ENCODE data around the gene ALG3. TPM values are rescaled to one million over a fixed set of nuclear protein-coding genes. Genes with fewer than 3 reads are reported as not detected.
A peak's percentile ranks its signal among the peaks of the same experiment; 100 is the strongest.

Gene ALG3
- total and polyA plus RNA-seq, 8 donors = 14.1 to 26.5 (median 22.9) TPM

- ATAC-seq (no peak), DNase-seq (peak in 1 of 6 donors; percentile 15), FAIRE-seq (no peak)
- Histone ChIP-seq H3K4me1 (peaks cover 0 to 3% (median 2%) of the 10 kb centered on the region in 3 donors), H3K27me3 (no peaks in the 10 kb centered on the region), H3K4me3 (no peak overlapping the region), H3K27ac (no peak overlapping the region), H3K36me3 (no peaks in the 10 kb centered on the region), H3K9me3 (no peaks in the 10 kb centered on the region)
- intact Hi-C loops (cut with DNase I) = no loop called here
- TF ChIP-seq, protein P1, sequence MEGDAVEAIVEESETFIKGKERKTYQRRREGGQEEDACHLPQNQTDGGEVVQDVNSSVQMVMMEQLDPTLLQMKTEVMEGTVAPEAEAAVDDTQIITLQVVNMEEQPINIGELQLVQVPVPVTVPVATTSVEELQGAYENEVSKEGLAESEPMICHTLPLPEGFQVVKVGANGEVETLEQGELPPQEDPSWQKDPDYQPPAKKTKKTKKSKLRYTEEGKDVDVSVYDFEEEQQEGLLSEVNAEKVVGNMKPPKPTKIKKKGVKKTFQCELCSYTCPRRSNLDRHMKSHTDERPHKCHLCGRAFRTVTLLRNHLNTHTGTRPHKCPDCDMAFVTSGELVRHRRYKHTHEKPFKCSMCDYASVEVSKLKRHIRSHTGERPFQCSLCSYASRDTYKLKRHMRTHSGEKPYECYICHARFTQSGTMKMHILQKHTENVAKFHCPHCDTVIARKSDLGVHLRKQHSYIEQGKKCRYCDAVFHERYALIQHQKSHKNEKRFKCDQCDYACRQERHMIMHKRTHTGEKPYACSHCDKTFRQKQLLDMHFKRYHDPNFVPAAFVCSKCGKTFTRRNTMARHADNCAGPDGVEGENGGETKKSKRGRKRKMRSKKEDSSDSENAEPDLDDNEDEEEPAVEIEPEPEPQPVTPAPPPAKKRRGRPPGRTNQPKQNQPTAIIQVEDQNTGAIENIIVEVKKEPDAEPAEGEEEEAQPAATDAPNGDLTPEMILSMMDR (IDR thresholded peaks at IDR 0.05) = no peak
- 93 to 94% methylated on average over 3 of the region's 3 CpGs for WGBS, 2 donors
Measured at GRCh38 chr3:184255291-184256039, 6.7 kb upstream of the ALG3 start.

DNA sequence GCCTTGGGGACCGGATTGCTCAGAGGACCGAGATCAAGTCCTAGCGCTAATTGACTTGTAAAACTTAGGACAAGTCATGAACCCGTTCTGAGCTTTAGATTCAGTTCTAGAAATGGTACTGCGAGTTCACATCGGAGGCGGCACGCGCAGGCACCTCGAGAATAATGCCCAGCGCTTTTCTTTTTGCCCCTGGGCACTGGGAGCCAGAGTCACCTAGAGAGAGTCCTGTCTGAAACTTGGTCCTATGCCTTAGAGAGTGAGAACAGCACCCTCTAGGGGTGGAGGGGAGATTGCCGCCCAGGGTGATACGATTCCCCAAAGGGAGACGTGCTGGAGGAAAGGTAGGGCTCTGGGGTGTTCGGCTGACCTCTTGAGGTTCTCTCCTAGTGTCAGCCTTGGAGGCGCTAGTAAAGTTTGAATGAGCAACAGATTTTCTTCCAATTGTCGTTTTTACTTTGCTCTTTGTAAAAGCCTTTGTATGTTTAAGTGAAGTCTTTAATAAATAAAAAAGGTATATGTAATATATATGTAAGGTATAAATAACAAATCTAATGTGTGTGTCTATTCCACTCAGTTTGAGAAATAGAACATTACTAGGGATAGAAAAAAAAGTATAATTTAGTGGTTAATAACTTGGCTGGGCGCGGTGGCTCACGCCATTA, 1.5 kb upstream of the ALG3 start:
- ATAC-seq (peak; percentile 71 to 90 (median 79)), DNase-seq (peak; percentile 84 to 92 (median 91)), FAIRE-seq (no peak)
- H3K27me3 ChIP-seq = no peaks in the 10 kb centered on the region
- intact Hi-C loops (cut with DNase I) = no loop called here
- peaks cover 3 to 14% (median 4%) of the 10 kb centered on the region in 3 donors for H3K4me1 ChIP-seq
- TF ChIP-seq, protein P1 (IDR thresholded peaks at IDR 0.05) = peak; percentile 90 to 94 (median 92)
- no peaks in the 10 kb centered on the region for H3K9me3 ChIP-seq
- H3K36me3 ChIP-seq = peaks cover 0 to 3% (median 0%) of the 10 kb centered on the region in 3 donors
- 12% methylated on average over 20 of the region's 20 CpGs for WGBS, 2 donors
- H3K4me3 ChIP-seq = peak overlapping the region; percentile 61 to 91 (median 76)
- peak overlapping the region; percentile 61 to 84 (median 78) for H3K27ac ChIP-seq

DNA sequence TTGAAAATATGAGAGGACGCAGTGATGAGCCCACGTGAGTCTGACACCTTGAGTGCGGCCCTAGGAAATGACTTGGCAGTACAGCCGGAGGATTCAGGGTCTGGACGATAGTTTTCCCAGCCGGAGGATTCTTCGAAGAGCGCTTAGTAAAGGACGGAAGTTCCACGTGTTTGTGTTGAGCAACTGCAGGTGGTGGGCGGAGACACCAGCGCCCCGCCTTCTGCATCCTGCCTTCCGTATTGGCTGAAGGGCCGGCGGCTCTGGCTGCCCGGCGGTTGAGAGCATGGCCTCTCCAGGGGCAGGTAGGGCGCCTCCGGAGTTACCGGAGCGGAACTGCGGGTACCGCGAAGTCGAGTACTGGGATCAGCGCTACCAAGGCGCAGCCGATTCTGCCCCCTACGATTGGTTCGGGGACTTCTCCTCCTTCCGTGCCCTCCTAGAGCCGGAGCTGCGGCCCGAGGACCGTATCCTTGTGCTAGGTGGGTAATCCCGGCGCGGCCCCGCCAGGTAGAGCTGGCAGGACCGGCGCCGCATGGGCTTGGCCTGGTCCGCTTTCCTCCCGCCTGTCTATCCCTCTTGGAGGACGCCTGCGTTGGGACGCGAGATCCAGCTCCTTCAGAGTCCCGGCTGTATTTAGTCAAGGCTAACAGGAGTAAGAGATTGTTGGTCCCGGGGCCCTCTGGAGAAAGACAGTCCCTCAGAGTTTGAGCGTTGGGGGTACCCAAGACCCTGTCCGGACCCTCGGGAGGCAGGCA, 827 bp upstream of the ALG3 start, which contains the start of gene EEF1AKMT4:
Gene EEF1AKMT4 (plus strand): TSS at position 261 of the 755 bp plus-strand sequence. CDS start 23 bp downstream, at position 284.
- Histone ChIP-seq H3K4me1 (peaks cover 3 to 14% (median 4%) of the 10 kb centered on the region in 3 donors), H3K36me3 (peaks cover 0 to 9% (median 0%) of the 10 kb centered on the region in 3 donors), H3K9me3 (no peaks in the 10 kb centered on the region), H3K27ac (peak within 1 kb of the TSS; percentile 61 to 84 (median 78)), H3K27me3 (no peaks in the 10 kb centered on the region), H3K4me3 (peak within 1 kb of the TSS; percentile 61 to 91 (median 76))
- DNase-seq = peak; percentile 93 to 99 (median 98)
- TF ChIP-seq, protein P1 (IDR thresholded peaks at IDR 0.05) = peak; percentile 18 to 66 (median 45)
- WGBS, 2 donors = 0% methylated on average over 53 to 54 of the region's 54 CpGs
- no peak for FAIRE-seq
- intact Hi-C loops (cut with DNase I) = loop anchor here in 1 of 3 donors (5.0 to 10.0 kb wide), 3 partner anchors 55 to 355 kb away; no protein-coding TSS in a partner anchor
- ATAC-seq = peak; percentile 95 to 99 (median 96)

DNA sequence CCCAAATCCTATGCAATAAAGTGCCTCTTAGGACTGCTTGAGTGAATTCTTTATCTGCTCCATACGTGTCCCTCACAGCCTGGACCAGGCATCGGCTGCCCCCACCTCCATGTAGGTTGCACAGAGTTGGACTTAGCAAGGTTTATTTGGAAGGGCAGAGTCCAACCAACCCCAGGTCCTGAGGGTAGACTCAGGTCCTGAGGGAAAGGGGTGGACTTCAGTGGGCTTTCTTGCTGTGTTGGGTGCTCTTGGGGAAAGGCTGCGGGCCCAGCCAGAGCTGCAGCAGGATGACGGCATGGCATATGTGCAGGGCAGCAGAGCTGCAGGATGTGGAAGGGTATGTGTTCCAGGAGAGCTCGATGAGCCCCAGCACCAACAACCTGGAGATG, 6.5 kb downstream of the ALG3 start:
- Histone ChIP-seq H3K27ac (no peak overlapping the region), H3K9me3 (no peaks in the 10 kb centered on the region), H3K4me1 (peaks cover 0 to 9% (median 0%) of the 10 kb centered on the region in 3 donors), H3K4me3 (no peak overlapping the region), H3K36me3 (peaks cover 0 to 24% (median 12%) of the 10 kb centered on the region in 3 donors), H3K27me3 (no peaks in the 10 kb centered on the region)
- DNase-seq (no peak), ATAC-seq (no peak), FAIRE-seq (no peak)
- TF ChIP-seq, protein P1 (IDR thresholded peaks at IDR 0.05) = no peak
- WGBS, 2 donors = 70 to 73% methylated on average over 5 of the region's 5 CpGs
- intact Hi-C loops (cut with DNase I) = loop anchor here in 1 of 3 donors (10.0 kb wide), 2 partner anchors 47 to 347 kb away; no protein-coding TSS in a partner anchor

Data from pancreas (tissue), 10 donors.